GM06990 (cell line): ENCODE results near the gene ELF1.
A peak's percentile ranks its signal among the peaks of the same experiment; 100 is the strongest.

Source experiments
- DNase-seq: peaks from one replicate; pipeline ENCODE4 v3.0.0-alpha.2; 2011; ENCODE audit not compliant: insufficient read length; ENCODE audit errors: extremely low read depth
- H3K27me3 ChIP-seq: replicated peaks from 2 replicates; pipeline ENCODE4 v1.6.0; 2011; ENCODE audit warnings: low read length; ENCODE audit not compliant: control insufficient read depth, insufficient read depth
- H3K36me3 ChIP-seq: 2 replicates; pipeline ENCODE4 v1.5.1; 2011; ENCODE audit warnings: low read length; ENCODE audit not compliant: control insufficient read depth, insufficient read depth
- H3K4me3 ChIP-seq: replicated peaks from 2 replicates; pipeline ENCODE4 v1.5.1; 2011; ENCODE audit warnings: low read depth, mild to moderate bottlenecking, control low read depth, low read length
- TF ChIP-seq, protein P1 (sequence below): IDR thresholded peaks from 2 replicates; pipeline ENCODE4 v1.5.1; 2011; ENCODE audit warnings: low read length, control low read depth, mild to moderate bottlenecking, inconsistent platforms; ENCODE audit not compliant: insufficient read depth, poor library complexity, severe bottlenecking

The ELF1 gene

GRCh38 chr13:41015920-41016319, 3.2 kb downstream of the ELF1 start:
- TF ChIP-seq, protein P1, sequence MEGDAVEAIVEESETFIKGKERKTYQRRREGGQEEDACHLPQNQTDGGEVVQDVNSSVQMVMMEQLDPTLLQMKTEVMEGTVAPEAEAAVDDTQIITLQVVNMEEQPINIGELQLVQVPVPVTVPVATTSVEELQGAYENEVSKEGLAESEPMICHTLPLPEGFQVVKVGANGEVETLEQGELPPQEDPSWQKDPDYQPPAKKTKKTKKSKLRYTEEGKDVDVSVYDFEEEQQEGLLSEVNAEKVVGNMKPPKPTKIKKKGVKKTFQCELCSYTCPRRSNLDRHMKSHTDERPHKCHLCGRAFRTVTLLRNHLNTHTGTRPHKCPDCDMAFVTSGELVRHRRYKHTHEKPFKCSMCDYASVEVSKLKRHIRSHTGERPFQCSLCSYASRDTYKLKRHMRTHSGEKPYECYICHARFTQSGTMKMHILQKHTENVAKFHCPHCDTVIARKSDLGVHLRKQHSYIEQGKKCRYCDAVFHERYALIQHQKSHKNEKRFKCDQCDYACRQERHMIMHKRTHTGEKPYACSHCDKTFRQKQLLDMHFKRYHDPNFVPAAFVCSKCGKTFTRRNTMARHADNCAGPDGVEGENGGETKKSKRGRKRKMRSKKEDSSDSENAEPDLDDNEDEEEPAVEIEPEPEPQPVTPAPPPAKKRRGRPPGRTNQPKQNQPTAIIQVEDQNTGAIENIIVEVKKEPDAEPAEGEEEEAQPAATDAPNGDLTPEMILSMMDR = no peak
- DNase-seq = no peak

GRCh38 chr13:41013835-41014234, 5.3 kb downstream of the ELF1 start:
- TF ChIP-seq, protein P1 = no peak
- no peak overlapping the region; the same call in 1 of the 2 replicates for H3K4me3 ChIP-seq
- no peaks in the 10 kb centered on the region for H3K27me3 ChIP-seq
- no peak for DNase-seq
- H3K36me3 ChIP-seq = no peaks in the 10 kb centered on the region

More at GRCh38 chr13:41015920-41016319, 3.2 kb downstream of the ELF1 start:
- Histone ChIP-seq H3K36me3 (no peaks in the 10 kb centered on the region), H3K4me3 (peak overlapping the region; percentile 68), H3K27me3 (no peaks in the 10 kb centered on the region)

DNA sequence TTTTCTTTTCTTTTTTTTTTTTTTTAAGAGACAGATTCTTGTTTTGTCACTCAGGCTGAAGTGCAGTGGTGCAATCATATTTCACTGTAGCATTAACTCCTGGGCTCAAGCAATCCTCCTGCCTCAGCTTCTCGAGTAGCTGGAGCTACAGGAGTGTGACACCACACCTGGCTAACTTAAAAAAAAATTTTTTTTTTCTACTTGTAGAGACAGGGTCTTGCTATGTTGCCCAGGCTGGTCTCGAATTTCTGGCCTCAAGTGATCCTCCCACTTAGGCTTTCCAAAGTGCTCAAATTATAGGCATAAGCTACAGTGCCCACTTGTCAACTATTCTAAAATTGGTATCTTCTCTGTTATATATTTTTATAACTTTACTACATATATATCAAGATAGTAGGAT, 6.6 kb downstream of the ELF1 start:
- TF ChIP-seq, protein P1 = no peak
- no peaks in the 10 kb centered on the region for H3K27me3 ChIP-seq
- no peak for DNase-seq
- no peak overlapping the region for H3K4me3 ChIP-seq
- H3K36me3 ChIP-seq = no peaks in the 10 kb centered on the region

DNA sequence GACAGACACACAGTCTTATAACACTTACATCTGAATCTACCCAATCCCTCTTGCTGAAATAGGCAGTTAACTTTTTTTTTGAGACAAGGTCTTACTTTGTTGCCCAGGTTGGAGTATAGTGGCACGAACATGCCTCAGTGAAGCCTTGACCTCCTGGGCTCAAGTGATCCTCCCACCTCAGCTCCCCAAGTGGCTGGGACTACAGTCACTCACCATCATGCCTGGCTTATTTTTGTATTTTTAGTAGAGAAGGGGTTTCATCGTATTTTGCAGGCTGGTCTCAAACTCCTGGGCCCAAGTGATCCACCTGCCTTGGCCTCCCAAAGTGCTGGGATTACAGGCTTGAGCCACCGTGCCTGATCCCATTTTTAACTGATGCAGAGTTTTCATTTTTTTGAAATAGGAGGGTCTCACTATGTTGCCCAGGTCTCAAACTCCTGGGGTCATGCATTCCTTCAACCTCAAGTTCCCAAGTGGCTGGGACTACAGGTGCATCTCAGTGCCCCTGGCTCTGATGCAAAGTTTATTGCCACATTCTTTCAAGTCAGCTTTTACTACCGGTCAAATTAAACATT, 7.6 kb downstream of the ELF1 start:
- Histone ChIP-seq H3K27me3 (no peaks in the 10 kb centered on the region), H3K4me3 (no peak overlapping the region), H3K36me3 (no peaks in the 10 kb centered on the region)
- no peak for DNase-seq
- TF ChIP-seq, protein P1 = no peak

GRCh38 chr13:41008349-41008980, 10.7 kb downstream of the ELF1 start:
- Histone ChIP-seq H3K27me3 (no peaks in the 10 kb centered on the region), H3K36me3 (no peaks in the 10 kb centered on the region), H3K4me3 (peak overlapping the region; percentile 7; the same call in 1 of the 2 replicates)
- TF ChIP-seq, protein P1 = no peak
- DNase-seq = peak; percentile 61
